NCI-H146 (cell line): ENCODE measurements around the gene SCRG1.

Source experiments
- DNase-seq: peaks from one replicate; lab custom pipeline; 2025; lab: John Stamatoyannopoulos, UW

SCRG1 gene

GRCh38 chr4:173398779-173399415, at the start of gene SCRG1:
SCRG1 (minus strand) TSS chr4:173399116; CDS start chr4:173391414, 7,702 bp downstream.
- DNase-seq, result no peak

DNA sequence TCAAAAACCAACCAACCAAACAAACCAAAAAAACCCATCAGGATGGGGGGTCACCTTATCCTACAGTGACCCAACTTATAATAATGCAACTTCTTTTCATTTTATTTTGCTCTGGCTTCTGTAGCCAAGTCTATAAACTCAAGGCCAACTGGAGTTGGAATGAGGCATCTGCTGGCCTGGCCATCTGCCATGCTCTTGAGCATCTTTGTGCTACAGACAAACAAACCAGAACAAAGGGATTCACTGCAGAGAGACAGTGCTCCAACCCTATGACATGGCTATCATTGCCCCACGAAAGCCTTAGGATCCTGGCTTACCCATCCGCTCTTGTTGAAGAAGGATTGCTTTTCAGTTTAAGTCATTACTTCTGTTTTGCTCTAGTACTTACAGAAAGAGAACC, 49.2 kb upstream of the SCRG1 start:
- peak; percentile 72 for DNase-seq

- DNase-seq, result no peak
Measured at GRCh38 chr4:173446416-173446815, 47.5 kb upstream of the SCRG1 start.

- DNase-seq, result no peak
Measured at GRCh38 chr4:173443121-173443520, 44.2 kb upstream of the SCRG1 start.

- no peak for DNase-seq
Measured at GRCh38 chr4:173442223-173442932, 43.5 kb upstream of the SCRG1 start.

GRCh38 chr4:173440888-173441287, 42.0 kb upstream of the SCRG1 start:
- no peak for DNase-seq

DNA sequence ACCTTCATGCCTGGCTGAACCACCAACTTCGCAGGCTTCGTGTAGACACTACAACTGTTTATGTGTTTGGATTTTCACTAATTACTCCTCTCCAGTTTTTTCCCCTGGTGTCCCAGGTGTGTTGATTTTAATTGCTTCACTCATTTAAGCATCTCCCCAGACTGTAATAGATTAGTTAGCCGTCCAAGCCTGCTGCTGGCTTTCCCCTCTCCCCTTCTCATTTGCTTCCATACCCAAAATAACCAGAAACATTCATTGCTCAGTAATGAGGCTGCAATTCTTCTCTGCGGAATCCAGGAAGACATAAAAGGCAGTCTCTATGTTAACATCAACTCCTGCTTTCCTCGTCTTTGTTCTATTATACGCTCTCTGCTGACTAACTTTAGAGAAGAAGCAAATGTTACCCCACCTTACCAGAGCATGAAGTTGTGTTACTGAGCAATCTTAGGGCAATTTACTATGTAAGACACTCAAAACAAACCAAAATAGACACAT, 37.9 kb upstream of the SCRG1 start:
- peak; percentile 25 for DNase-seq

- peak; percentile 6 for DNase-seq
Measured at GRCh38 chr4:173436149-173436579, 37.2 kb upstream of the SCRG1 start.

DNA sequence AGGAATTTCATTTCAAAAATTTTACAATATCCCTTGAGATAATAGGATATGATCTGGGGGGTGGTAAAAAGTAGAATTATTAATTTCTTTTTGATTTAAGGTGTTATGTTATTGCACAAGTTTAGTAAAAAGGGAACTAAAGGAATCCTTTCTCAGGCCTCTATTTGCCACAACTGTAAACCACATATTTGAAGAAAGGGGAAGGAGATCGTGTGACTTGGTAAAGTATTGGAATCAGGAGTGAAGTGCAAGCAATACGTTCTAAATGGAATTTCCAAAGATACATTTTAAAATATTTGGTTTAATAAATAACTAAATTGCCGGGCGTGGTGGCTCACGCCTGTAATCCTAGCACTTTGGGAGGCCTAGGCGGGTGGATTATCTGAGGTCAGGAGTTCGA, 35.3 kb upstream of the SCRG1 start:
- no peak for DNase-seq

DNA sequence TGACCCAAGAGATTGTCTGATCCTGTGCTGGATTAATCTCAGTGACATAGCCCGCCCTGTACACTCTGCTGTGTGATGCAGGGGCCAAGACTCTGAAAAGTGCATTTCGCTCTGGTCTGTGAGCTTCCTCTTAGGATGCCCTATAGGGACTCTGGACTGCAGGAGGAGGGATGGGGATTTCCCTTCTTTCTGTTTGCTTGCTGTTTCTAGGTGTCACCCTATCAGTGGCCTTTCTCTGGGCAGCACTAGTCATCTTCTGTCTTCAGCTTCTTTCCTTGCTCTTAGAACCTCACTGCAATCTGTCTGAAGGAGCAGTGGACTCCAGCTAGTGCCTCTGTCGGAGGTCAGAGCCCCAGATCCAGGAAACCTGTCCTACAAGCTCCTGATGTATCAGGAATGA, 34.5 kb upstream of the SCRG1 start:
- no peak for DNase-seq

- DNase-seq, result no peak
Measured at GRCh38 chr4:173432430-173432829, 33.5 kb upstream of the SCRG1 start.

DNA sequence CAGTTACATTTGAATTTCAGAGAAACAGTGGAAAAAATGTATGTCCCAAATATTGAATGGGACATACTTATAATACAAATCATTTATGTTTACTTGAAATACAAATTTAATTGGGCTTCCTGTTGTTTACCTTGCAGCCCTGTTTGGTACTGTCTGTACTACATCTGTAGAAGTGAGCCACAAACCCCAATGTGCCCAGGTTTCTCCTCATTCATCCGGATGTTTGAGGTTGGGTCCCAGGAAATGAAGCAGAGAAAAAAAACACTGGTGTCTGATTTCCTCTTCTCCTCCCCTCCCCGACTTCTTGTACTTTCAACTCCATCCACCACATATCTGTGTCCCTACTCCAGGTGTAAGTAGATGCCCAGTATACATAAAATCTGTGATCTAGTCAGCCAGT, 27.1 kb upstream of the SCRG1 start:
- DNase-seq, result no peak

DNA sequence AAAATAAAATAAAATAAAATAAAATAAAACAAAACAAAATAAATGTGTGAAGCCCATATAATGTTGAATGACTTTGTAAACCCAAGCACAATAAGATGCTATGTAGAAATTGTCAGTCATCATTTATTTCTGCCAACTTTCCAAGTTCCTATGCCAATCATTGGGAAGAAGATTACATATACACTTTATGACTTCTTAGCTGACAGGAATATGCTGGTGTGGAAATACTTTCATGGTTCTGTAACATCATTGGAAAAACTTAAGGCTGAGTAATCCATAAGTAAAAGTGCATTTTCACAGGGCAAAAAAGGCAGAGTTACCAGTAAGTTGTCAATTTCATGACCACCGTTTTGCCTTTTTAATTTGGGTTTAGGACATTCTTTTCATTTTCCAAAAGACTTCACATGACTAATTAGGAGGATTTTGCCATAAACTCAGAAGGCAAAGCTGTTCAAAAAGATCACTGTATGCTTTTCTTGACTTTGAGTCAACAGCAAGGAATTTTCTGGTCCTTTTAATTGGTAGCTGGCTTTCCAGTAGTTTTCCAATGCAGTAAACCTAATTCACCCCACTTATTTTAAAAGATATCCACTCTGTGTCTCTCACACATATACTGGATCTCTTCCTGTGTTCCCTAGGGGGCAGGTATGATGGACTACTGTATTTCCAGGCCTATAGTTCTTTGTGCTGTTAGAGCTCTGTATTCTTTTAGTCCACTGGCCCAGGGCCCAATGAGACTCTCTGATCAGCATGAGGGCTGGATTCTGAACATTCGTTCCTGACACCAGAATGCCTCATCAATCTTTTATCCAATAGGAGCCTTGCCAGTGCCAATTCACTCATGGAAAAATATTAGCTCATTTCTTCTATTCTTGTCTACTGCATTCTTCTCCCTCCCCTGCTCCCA, 26.2 kb upstream of the SCRG1 start:
- no peak for DNase-seq

DNA sequence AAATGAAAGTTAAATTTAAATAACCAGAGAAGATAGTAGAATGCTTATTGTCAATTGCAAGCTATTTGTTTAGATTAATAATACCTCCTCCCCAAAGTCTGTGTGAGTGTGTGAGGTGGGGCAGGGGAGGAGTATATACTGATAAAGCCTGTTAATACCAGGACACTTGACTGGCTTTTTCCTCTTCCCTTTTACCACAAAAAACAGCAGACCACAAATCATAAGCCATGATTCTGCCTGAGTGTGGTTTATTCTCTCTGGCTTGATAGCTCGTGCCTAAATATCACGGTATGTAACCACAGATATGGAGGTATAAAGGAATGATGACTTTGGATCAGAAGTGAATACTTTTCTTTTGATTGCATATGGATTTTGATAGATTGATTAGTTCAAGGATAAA, 21.9 kb upstream of the SCRG1 start:
- DNase-seq, result no peak

GRCh38 chr4:173420324-173420752, 21.4 kb upstream of the SCRG1 start:
- peak; percentile 14 for DNase-seq

GRCh38 chr4:173418639-173419038, 19.7 kb upstream of the SCRG1 start:
- DNase-seq, result no peak

DNA sequence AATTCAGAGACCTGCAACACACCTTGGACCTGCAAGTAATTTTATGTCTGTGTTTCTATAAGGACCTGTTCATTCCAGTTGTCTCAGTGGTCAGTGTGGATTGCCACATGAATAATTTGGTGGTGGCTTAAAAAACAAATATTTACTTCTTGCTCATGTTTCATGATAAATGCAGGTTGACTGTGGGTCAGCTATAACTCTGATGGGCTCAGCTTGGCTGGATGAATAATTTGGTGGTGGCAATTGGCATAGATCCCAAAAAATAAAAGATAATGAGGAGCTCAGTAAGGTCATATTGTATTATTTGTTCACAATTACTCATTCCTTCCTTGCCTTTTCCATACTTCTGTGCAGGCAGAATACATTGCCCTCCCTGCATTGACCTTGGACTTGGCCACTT, 18.9 kb upstream of the SCRG1 start:
- DNase-seq, result peak; percentile 24

GRCh38 chr4:173415885-173416653, 17.2 kb upstream of the SCRG1 start:
- DNase-seq, result no peak

- DNase-seq, result no peak
Measured at GRCh38 chr4:173415092-173415491, 16.2 kb upstream of the SCRG1 start.

DNA sequence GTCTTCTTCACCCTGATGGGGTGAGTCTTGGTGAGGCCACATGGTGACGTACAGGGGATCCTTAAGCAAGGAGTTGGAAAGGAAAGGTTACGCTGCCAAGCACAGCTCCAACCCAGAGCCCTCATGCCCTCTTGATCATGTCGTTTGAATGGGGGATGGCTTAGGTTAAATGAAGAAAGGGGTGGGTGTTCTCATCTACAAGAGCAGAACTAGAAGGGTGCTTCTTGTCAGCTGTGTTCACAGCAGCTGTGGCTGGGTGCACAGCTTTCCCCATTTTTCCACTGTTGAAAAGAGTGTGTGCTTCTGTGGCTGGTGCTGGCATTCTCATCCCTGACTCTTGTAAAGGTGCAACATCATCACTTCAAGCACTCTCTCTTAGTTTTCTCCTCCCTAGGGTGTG, 15.5 kb upstream of the SCRG1 start:
- no peak for DNase-seq

GRCh38 chr4:173413036-173413435, 14.1 kb upstream of the SCRG1 start:
- no peak for DNase-seq
